Measurements from ENCODE around the gene TTC22. TPM values are rescaled to one million over a fixed set of nuclear protein-coding genes. Genes with fewer than 3 reads are reported as not detected.
A peak's percentile ranks its signal among the peaks of the same experiment; 100 is the strongest.
"Not testable (repeated sequence)": the region's sequence is repeated elsewhere in the genome, so short reads cannot be mapped to it uniquely, and the experiment has no call there.

The TTC22 gene
- total and polyA plus RNA-seq, 5 donors from 2014 or later = 3.8 to 15.8 (median 4.9) TPM

- ATAC-seq (ENCODE audit: low read depth in 2 of 2); H3K27ac ChIP-seq (ENCODE audit: insufficient read depth, low read length, poor library complexity, severe bottlenecking); H3K9me3 ChIP-seq (ENCODE audit: control insufficient read depth in 2 of 2, low read length in 2 of 2); H3K9me3 Mint-ChIP-seq; H3K36me3 Mint-ChIP-seq; H3K4me1 ChIP-seq (ENCODE audit: control insufficient read depth, insufficient read depth, low read length, poor library complexity, severe bottlenecking); DNase-seq; H3K4me3 ChIP-seq (ENCODE audit: low read depth, low read length); H3K4me1 Mint-ChIP-seq; H3K4me3 Mint-ChIP-seq; H3K27me3 Mint-ChIP-seq; H3K36me3 ChIP-seq (ENCODE audit: control insufficient read depth, insufficient read depth, low read length); H3K27me3 ChIP-seq (ENCODE audit: control insufficient read depth, insufficient read depth, low read length): not testable (repeated sequence)
- H3K27ac Mint-ChIP-seq = peak overlapping the region in 1 of 3 donors; percentile 39
Observed at GRCh38 chr1:54775828-54776721, 25.0 kb downstream of the TTC22 start.

- DNase-seq (peak in 1 of 3 donors; percentile 13), ATAC-seq (ENCODE audit: low read depth in 2 of 2) (no peak)
- no peaks in the 10 kb centered on the region for H3K27me3 Mint-ChIP-seq
- peaks cover 9% of the 10 kb centered on the region for H3K36me3 Mint-ChIP-seq
- no peak overlapping the region for H3K27ac ChIP-seq (ENCODE audit: insufficient read depth, low read length, poor library complexity, severe bottlenecking)
- H3K9me3 Mint-ChIP-seq = no peaks in the 10 kb centered on the region
- H3K4me3 ChIP-seq (ENCODE audit: low read depth, low read length) = no peak overlapping the region
- no peaks in the 10 kb centered on the region for H3K4me1 Mint-ChIP-seq
- no peaks in the 10 kb centered on the region for H3K27me3 ChIP-seq (ENCODE audit: control insufficient read depth, insufficient read depth, low read length)
- H3K36me3 ChIP-seq (ENCODE audit: control insufficient read depth, insufficient read depth, low read length) = peaks cover 5% of the 10 kb centered on the region
- H3K9me3 ChIP-seq (ENCODE audit: control insufficient read depth in 2 of 2, low read length in 2 of 2) = no peaks in the 10 kb centered on the region
- H3K4me3 Mint-ChIP-seq = no peak overlapping the region
- no peaks in the 10 kb centered on the region for H3K4me1 ChIP-seq (ENCODE audit: control insufficient read depth, insufficient read depth, low read length, poor library complexity, severe bottlenecking)
- H3K27ac Mint-ChIP-seq = peak overlapping the region in 1 of 3 donors; percentile 26
Observed at GRCh38 chr1:54774820-54775498, 26.2 kb downstream of the TTC22 start.

GRCh38 chr1:54772951-54773350 lies 28.2 kb downstream of the TTC22 start:
- Histone ChIP-seq H3K27ac (ENCODE audit: insufficient read depth, low read length, poor library complexity, severe bottlenecking) (no peak overlapping the region), H3K4me3 (ENCODE audit: low read depth, low read length) (no peak overlapping the region), H3K4me1 (ENCODE audit: control insufficient read depth, insufficient read depth, low read length, poor library complexity, severe bottlenecking) (no peaks in the 10 kb centered on the region), H3K27me3 (ENCODE audit: control insufficient read depth, insufficient read depth, low read length) (no peaks in the 10 kb centered on the region), H3K36me3 (ENCODE audit: control insufficient read depth, insufficient read depth, low read length) (no peaks in the 10 kb centered on the region), H3K9me3 (ENCODE audit: control insufficient read depth in 2 of 2, low read length in 2 of 2) (no peaks in the 10 kb centered on the region)
- Mint-ChIP-seq H3K4me1 (no peaks in the 10 kb centered on the region), H3K36me3 (no peaks in the 10 kb centered on the region), H3K27me3 (no peaks in the 10 kb centered on the region), H3K4me3 (no peak overlapping the region), H3K27ac (no peak overlapping the region), H3K9me3 (no peaks in the 10 kb centered on the region)
- ATAC-seq (ENCODE audit: low read depth in 2 of 2) = no peak
- DNase-seq = no peak

GRCh38 chr1:54768093-54768492 lies 33.0 kb downstream of the TTC22 start:
- Mint-ChIP-seq H3K27me3 (no peaks in the 10 kb centered on the region), H3K9me3 (no peaks in the 10 kb centered on the region)

GRCh38 chr1:54767526-54767925 lies 33.6 kb downstream of the TTC22 start:
- no peaks in the 10 kb centered on the region for H3K27me3 ChIP-seq (ENCODE audit: control insufficient read depth, insufficient read depth, low read length)
- ATAC-seq (ENCODE audit: low read depth in 2 of 2) = no peak
- peaks cover 11% of the 10 kb centered on the region for H3K4me1 ChIP-seq (ENCODE audit: control insufficient read depth, insufficient read depth, low read length, poor library complexity, severe bottlenecking)
- no peak overlapping the region for H3K4me3 Mint-ChIP-seq
- no peak overlapping the region for H3K4me3 ChIP-seq (ENCODE audit: low read depth, low read length)
- H3K4me1 Mint-ChIP-seq = peaks cover 7 to 27% (median 16%) of the 10 kb centered on the region in 4 donors
- H3K27me3 Mint-ChIP-seq = no peaks in the 10 kb centered on the region
- no peaks in the 10 kb centered on the region for H3K9me3 ChIP-seq (ENCODE audit: control insufficient read depth in 2 of 2, low read length in 2 of 2)
- DNase-seq = no peak
- H3K36me3 Mint-ChIP-seq = no peaks in the 10 kb centered on the region
- H3K9me3 Mint-ChIP-seq = no peaks in the 10 kb centered on the region
- no peak overlapping the region for H3K27ac Mint-ChIP-seq
- no peaks in the 10 kb centered on the region for H3K36me3 ChIP-seq (ENCODE audit: control insufficient read depth, insufficient read depth, low read length)
- H3K27ac ChIP-seq (ENCODE audit: insufficient read depth, low read length, poor library complexity, severe bottlenecking) = no peak overlapping the region

More at GRCh38 chr1:54768093-54768492, 33.0 kb downstream of the TTC22 start:
- Mint-ChIP-seq H3K4me1 (peaks cover 7 to 21% (median 13%) of the 10 kb centered on the region in 4 donors), H3K4me3 (no peak overlapping the region), H3K36me3 (no peaks in the 10 kb centered on the region), H3K27ac (no peak overlapping the region)
- peak in 1 of 3 donors; percentile 14 for DNase-seq
- H3K9me3 ChIP-seq (ENCODE audit: control insufficient read depth in 2 of 2, low read length in 2 of 2) = no peaks in the 10 kb centered on the region
- H3K36me3 ChIP-seq (ENCODE audit: control insufficient read depth, insufficient read depth, low read length) = no peaks in the 10 kb centered on the region
- peaks cover 11% of the 10 kb centered on the region for H3K4me1 ChIP-seq (ENCODE audit: control insufficient read depth, insufficient read depth, low read length, poor library complexity, severe bottlenecking)
- no peaks in the 10 kb centered on the region for H3K27me3 ChIP-seq (ENCODE audit: control insufficient read depth, insufficient read depth, low read length)
- ATAC-seq (ENCODE audit: low read depth in 2 of 2) = no peak
- H3K27ac ChIP-seq (ENCODE audit: insufficient read depth, low read length, poor library complexity, severe bottlenecking) = no peak overlapping the region
- no peak overlapping the region for H3K4me3 ChIP-seq (ENCODE audit: low read depth, low read length)

GRCh38 chr1:54766726-54767125 lies 34.4 kb downstream of the TTC22 start:
- H3K27me3 Mint-ChIP-seq = no peaks in the 10 kb centered on the region
- peaks cover 11% of the 10 kb centered on the region for H3K4me1 ChIP-seq (ENCODE audit: control insufficient read depth, insufficient read depth, low read length, poor library complexity, severe bottlenecking)
- no peaks in the 10 kb centered on the region for H3K9me3 Mint-ChIP-seq
- no peak overlapping the region for H3K27ac Mint-ChIP-seq
- no peaks in the 10 kb centered on the region for H3K27me3 ChIP-seq (ENCODE audit: control insufficient read depth, insufficient read depth, low read length)
- peaks cover 7 to 30% (median 16%) of the 10 kb centered on the region in 4 donors for H3K4me1 Mint-ChIP-seq
- H3K27ac ChIP-seq (ENCODE audit: insufficient read depth, low read length, poor library complexity, severe bottlenecking) = no peak overlapping the region
- no peaks in the 10 kb centered on the region for H3K36me3 ChIP-seq (ENCODE audit: control insufficient read depth, insufficient read depth, low read length)
- no peaks in the 10 kb centered on the region for H3K36me3 Mint-ChIP-seq
- no peak for DNase-seq
- no peaks in the 10 kb centered on the region for H3K9me3 ChIP-seq (ENCODE audit: control insufficient read depth in 2 of 2, low read length in 2 of 2)
- no peak overlapping the region for H3K4me3 ChIP-seq (ENCODE audit: low read depth, low read length)
- peak overlapping the region; percentile 6 to 55 (median 32) for H3K4me3 Mint-ChIP-seq
- ATAC-seq (ENCODE audit: low read depth in 2 of 2) = no peak

GRCh38 chr1:54764922-54765561 lies 36.1 kb downstream of the TTC22 start:
- Mint-ChIP-seq H3K27me3 (no peaks in the 10 kb centered on the region), H3K4me3 (peak overlapping the region; percentile 87 to 97 (median 94)), H3K4me1 (peaks cover 7 to 38% (median 22%) of the 10 kb centered on the region in 4 donors), H3K9me3 (no peaks in the 10 kb centered on the region), H3K36me3 (no peaks in the 10 kb centered on the region), H3K27ac (peak overlapping the region; percentile 55 to 89 (median 77))
- Histone ChIP-seq H3K27me3 (ENCODE audit: control insufficient read depth, insufficient read depth, low read length) (no peaks in the 10 kb centered on the region), H3K4me1 (ENCODE audit: control insufficient read depth, insufficient read depth, low read length, poor library complexity, severe bottlenecking) (peaks cover 11% of the 10 kb centered on the region), H3K27ac (ENCODE audit: insufficient read depth, low read length, poor library complexity, severe bottlenecking) (peak overlapping the region; percentile 74), H3K36me3 (ENCODE audit: control insufficient read depth, insufficient read depth, low read length) (no peaks in the 10 kb centered on the region), H3K4me3 (ENCODE audit: low read depth, low read length) (peak overlapping the region; percentile 96), H3K9me3 (ENCODE audit: control insufficient read depth in 2 of 2, low read length in 2 of 2) (no peaks in the 10 kb centered on the region)
- ATAC-seq (ENCODE audit: low read depth in 2 of 2) (peak; percentile 4 to 14), DNase-seq (no peak)

All from CD4-positive, CD25-positive, alpha-beta regulatory T cell (primary cell).